Globus pallidus (tissue), 1 donor: ENCODE results near the gene ZBTB39.
"Not testable (repeated sequence)": the region's sequence is repeated elsewhere in the genome, so short reads cannot be mapped to it uniquely, and the experiment has no call there.

Experiments
- DNase-seq: peaks from one replicate; pipeline ENCODE4 v3.0.0-alpha.2; 2015; ENCODE audit warnings: low spot score

Gene ZBTB39

GRCh38 chr12:56980941-56981530, 25.3 kb downstream of the ZBTB39 start:
- no peak for DNase-seq

- no peak for DNase-seq
These were observed 26.1 kb downstream of the ZBTB39 start for GRCh38 chr12:56980268-56980667.

GRCh38 chr12:56979628-56980027, 26.7 kb downstream of the ZBTB39 start:
- no peak for DNase-seq

- DNase-seq, result no peak
These were observed 27.8 kb downstream of the ZBTB39 start for GRCh38 chr12:56978397-56979138.

- not testable (repeated sequence) for DNase-seq
These were observed 29.0 kb downstream of the ZBTB39 start for GRCh38 chr12:56977361-56977760.

- DNase-seq, result not testable (repeated sequence)
These were observed 32.1 kb downstream of the ZBTB39 start for GRCh38 chr12:56974224-56974623.

GRCh38 chr12:56968910-56969309, 37.4 kb downstream of the ZBTB39 start:
- not testable (repeated sequence) for DNase-seq

- DNase-seq, result not testable (repeated sequence)
These were observed 40.2 kb downstream of the ZBTB39 start for GRCh38 chr12:56965997-56966642.

- not testable (repeated sequence) for DNase-seq
These were observed 41.2 kb downstream of the ZBTB39 start for GRCh38 chr12:56965124-56965523.

- not testable (repeated sequence) for DNase-seq
These were observed 42.8 kb downstream of the ZBTB39 start for GRCh38 chr12:56963557-56963956.

GRCh38 chr12:56962247-56962646, 44.1 kb downstream of the ZBTB39 start:
- not testable (repeated sequence) for DNase-seq

- no peak for DNase-seq
These were observed 47.9 kb downstream of the ZBTB39 start for GRCh38 chr12:56958422-56958821.

- DNase-seq, result no peak
These were observed 48.9 kb downstream of the ZBTB39 start, which contains the start of gene RDH16 for GRCh38 chr12:56957229-56958052. Gene RDH16 (minus strand): TSS chr12:56957608. CDS start chr12:56957462, 146 bp downstream.

- no peak for DNase-seq
These were observed 50.6 kb downstream of the ZBTB39 start for GRCh38 chr12:56955631-56956256.

GRCh38 chr12:56954958-56955355, 51.4 kb downstream of the ZBTB39 start:
- no peak for DNase-seq

- DNase-seq, result no peak
These were observed 52.0 kb downstream of the ZBTB39 start for GRCh38 chr12:56954057-56954957.

GRCh38 chr12:56953314-56953713, 53.0 kb downstream of the ZBTB39 start:
- no peak for DNase-seq

GRCh38 chr12:56951582-56952339, 54.6 kb downstream of the ZBTB39 start:
- DNase-seq, result no peak

GRCh38 chr12:56948881-56949280, 57.5 kb downstream of the ZBTB39 start:
- DNase-seq, result no peak
